Vagina (tissue), 2 donors: ENCODE measurements around the gene PPAN.

ENCODE experiments used
- CTCF ChIP-seq, 3 experiments: fragments of 450-650 bp in 2 of 3; fragments of 200-600 bp in 1 of 3; sonication (generic) in 1 of 3; IDR thresholded peaks; one replicate each; pipeline ENCODE4 v1.5.1; 2017 to 2019; ENCODE audit warnings: antibody characterized with exemption in 3 of 3, mild to moderate bottlenecking in 2 of 3, moderate library complexity in 2 of 3
- POLR2A ChIP-seq, 2 donors: fragments of 450-650 bp; IDR thresholded peaks; one replicate each; pipeline ENCODE4 v1.6.1; 2017; ENCODE audit warnings: antibody characterized with exemption in 2 of 2, mild to moderate bottlenecking in 2 of 2, moderate library complexity in 2 of 2
- POLR2AphosphoS5 ChIP-seq, 2 donors: sonication (generic); formaldehyde crosslinking; IDR thresholded peaks; one replicate each; pipeline ENCODE4 v1.9.0; 2017; ENCODE audit warnings: antibody characterized with exemption in 2 of 2, mild to moderate bottlenecking in 2 of 2, low read depth in 1 of 2; ENCODE audit not compliant: insufficient read depth in 1 of 2

GRCh38 chr19:10141479-10141878 is 35.3 kb downstream of the PPAN start:
- TF ChIP-seq POLR2AphosphoS5 (IDR thresholded peaks at IDR 0.05; ENCODE audit: insufficient read depth in 1 of 2, low read depth in 1 of 2) = no peak
- no peak for TF ChIP-seq CTCF (IDR thresholded peaks at IDR 0.05)
- TF ChIP-seq POLR2A (IDR thresholded peaks at IDR 0.05) = no peak
